A673 (cell line): Measurements from ENCODE around the gene TLE3. TPM values are rescaled to one million over a fixed set of nuclear protein-coding genes. Genes with fewer than 3 reads are reported as not detected.

ENCODE experiments used
- BruUV-seq: library from RNA; stranded (reverse); fragments of 400-500 nt; replicated peaks from 2 replicates; lab custom pipeline; 2021; lab: Mats Ljungman, UMichigan
- CTCF ChIA-PET: fragments of 300-600 bp; sonication (Branson Sonifier 250); formaldehyde crosslinking; loops from one replicate; lab custom pipeline; 2022; ENCODE audit warnings: antibody characterized with exemption; lab: Charles Lee
- POLR2A ChIA-PET: fragments of 300-600 bp; sonication (Branson Sonifier 250); formaldehyde crosslinking; loops from one replicate; lab custom pipeline; 2022; ENCODE audit warnings: antibody characterized with exemption; ENCODE audit not compliant: low non-redundant PET; lab: Charles Lee
- DNase-seq: peaks from one replicate; pipeline ENCODE4 v3.0.0-alpha.2; 2015; ENCODE audit warnings: low spot score
- H3K27ac ChIP-seq: fragments of 200-600 bp; sonication (generic); 2 replicates; pipeline ENCODE4 v1.5.1; 2016; ENCODE audit warnings: mixed run types, low read depth, mild to moderate bottlenecking, mixed read lengths, antibody characterized with exemption, low read length; ENCODE audit not compliant: poor library complexity, severe bottlenecking
- H3K27me3 ChIP-seq: fragments of 200-600 bp; sonication (generic); replicated peaks from 2 replicates; pipeline ENCODE4 v1.6.1; 2017; ENCODE audit warnings: mixed run types, low read depth, mild to moderate bottlenecking, mixed read lengths, antibody characterized with exemption, low read length; ENCODE audit not compliant: insufficient read depth, poor library complexity
- H3K36me3 ChIP-seq: fragments of 200-600 bp; sonication (generic); 2 replicates; pipeline ENCODE4 v1.6.1; 2016; ENCODE audit warnings: mixed run types, mild to moderate bottlenecking, mixed read lengths, antibody characterized with exemption, low read length; ENCODE audit not compliant: insufficient read depth, poor library complexity, severe bottlenecking
- H3K4me1 ChIP-seq: fragments of 200-600 bp; sonication (generic); 2 replicates; pipeline ENCODE4 v1.6.1; 2017; ENCODE audit warnings: mixed run types, mild to moderate bottlenecking, mixed read lengths, antibody characterized with exemption, low read length; ENCODE audit not compliant: insufficient read depth, poor library complexity, severe bottlenecking
- H3K4me3 ChIP-seq: fragments of 200-600 bp; sonication (generic); 2 replicates; pipeline ENCODE4 v1.5.1; 2016; ENCODE audit warnings: low read depth, mixed run types, mild to moderate bottlenecking, mixed read lengths, low read length; ENCODE audit not compliant: poor library complexity, severe bottlenecking
- H3K9me3 ChIP-seq: fragments of 200-600 bp; sonication (generic); 2 replicates; pipeline ENCODE4 v1.6.1; 2016; ENCODE audit warnings: mixed run types, low read depth, mild to moderate bottlenecking, mixed read lengths, antibody characterized with exemption, low read length; ENCODE audit not compliant: poor library complexity, severe bottlenecking
- EZH2 ChIP-seq: fragments of 200-600 bp; sonication (generic); IDR thresholded peaks from 2 replicates; pipeline ENCODE4 v1.6.1; 2017; ENCODE audit warnings: borderline replicate concordance, low read depth, mild to moderate bottlenecking, mixed read lengths, antibody characterized with exemption, low read length; ENCODE audit not compliant: poor library complexity, severe bottlenecking
- intact Hi-C: fragments of 100-400 bp; cut with micrococcal nuclease; formaldehyde crosslinking; loops from one replicate; pipeline ENCODE4 v1.10.0; 2022; ENCODE audit not compliant: unreplicated experiment
- total RNA-seq: library from RNA; stranded (reverse); gene quantifications from 2 replicates; pipeline ENCODE4 v1.2.3, GENCODE V29; 2021
- TF ChIP-seq, protein P1 (sequence below): fragments of 300-800, 200-600 bp; sonication (generic); conservative IDR thresholded peaks from 2 replicates; pipeline ENCODE4 v1.5.1; 2017; ENCODE audit warnings: low read depth, mild to moderate bottlenecking, antibody characterized with exemption, low read length, moderate library complexity, mixed read lengths

TLE3 gene
- total RNA-seq, 1 experiment from 2014 or later: 90.4 TPM

DNA sequence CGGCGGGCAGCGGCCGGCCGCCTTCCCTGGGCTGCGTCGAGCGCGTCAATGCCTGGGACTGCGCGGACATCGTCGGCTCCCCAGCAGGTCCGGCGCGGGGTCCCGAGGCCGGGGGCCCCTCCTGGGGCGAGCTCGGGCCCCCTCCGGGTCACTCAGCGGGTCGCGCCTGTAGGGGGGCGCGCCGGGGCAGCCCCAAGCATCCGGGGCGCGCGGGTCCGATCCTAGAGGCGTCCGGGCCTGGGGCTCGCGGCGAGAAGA lies 725 bp downstream of the TLE3 start:
- Histone ChIP-seq H3K4me1 (peaks cover 50% of the 10 kb centered on the region), H3K9me3 (no peaks in the 10 kb centered on the region), H3K4me3 (peak overlapping the region; percentile 76), H3K27ac (peak overlapping the region; percentile 97), H3K36me3 (peaks cover 23% of the 10 kb centered on the region), H3K27me3 (no peaks in the 10 kb centered on the region)
- intact Hi-C loops: loop anchor here (2.0 to 10.0 kb wide), 5 partner anchors 34 to 378 kb away; no protein-coding TSS in a partner anchor
- ChIA-PET POLR2A (interaction anchor here (0.5 kb wide), 1 partner anchor 63 kb away, joined by 5 read pairs; no protein-coding TSS in a partner anchor), CTCF (interaction anchor here (0.6 to 0.7 kb wide), 3 partner anchors 74 to 638 kb away, joined by 3 to 4 read pairs (median 3); no protein-coding TSS in a partner anchor)
- no peak for DNase-seq
- BruUV-seq: no TSS peak
- TF ChIP-seq, protein P1, sequence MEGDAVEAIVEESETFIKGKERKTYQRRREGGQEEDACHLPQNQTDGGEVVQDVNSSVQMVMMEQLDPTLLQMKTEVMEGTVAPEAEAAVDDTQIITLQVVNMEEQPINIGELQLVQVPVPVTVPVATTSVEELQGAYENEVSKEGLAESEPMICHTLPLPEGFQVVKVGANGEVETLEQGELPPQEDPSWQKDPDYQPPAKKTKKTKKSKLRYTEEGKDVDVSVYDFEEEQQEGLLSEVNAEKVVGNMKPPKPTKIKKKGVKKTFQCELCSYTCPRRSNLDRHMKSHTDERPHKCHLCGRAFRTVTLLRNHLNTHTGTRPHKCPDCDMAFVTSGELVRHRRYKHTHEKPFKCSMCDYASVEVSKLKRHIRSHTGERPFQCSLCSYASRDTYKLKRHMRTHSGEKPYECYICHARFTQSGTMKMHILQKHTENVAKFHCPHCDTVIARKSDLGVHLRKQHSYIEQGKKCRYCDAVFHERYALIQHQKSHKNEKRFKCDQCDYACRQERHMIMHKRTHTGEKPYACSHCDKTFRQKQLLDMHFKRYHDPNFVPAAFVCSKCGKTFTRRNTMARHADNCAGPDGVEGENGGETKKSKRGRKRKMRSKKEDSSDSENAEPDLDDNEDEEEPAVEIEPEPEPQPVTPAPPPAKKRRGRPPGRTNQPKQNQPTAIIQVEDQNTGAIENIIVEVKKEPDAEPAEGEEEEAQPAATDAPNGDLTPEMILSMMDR: no peak
- TF ChIP-seq EZH2: no peak

DNA sequence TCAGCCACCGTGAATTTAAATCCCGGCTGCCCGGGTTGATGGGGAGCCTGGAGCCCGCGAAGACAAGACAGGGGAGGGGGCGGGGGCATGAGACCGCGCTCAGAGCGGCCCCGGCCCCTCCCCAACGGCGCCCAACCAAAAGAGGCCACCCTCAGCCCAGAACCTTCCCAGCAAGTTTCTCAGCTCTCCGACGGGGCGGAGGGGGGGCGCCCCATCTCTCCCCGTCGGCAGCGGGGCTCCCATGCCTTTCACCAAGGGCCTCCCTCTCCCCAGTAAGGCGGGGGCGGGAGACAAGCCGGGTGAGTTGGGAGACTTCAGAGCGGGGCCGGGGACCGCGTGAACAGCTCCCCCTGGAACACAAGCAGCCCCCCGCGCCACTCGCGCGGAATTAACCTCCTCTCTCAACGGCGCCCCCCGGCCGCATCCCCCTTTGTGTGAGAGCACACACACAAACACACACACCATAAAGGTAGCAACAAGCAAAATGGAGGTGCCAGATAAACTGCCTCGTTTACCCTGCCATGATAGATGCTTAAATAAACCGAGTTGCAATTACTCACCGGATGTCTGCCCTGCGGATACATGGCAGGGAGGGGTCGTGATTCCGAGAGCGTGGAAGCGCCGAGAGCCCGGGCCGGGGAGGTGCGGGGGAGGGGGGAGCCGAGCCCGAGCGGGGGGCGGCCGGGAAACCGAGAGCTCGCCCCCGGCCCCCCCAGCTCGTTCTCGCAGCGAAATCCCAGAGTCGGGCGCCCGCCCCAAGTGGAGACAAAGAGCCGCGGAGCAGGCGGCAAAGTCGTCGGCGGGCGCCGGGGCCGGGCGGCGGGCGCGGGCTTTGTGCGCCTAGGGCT lies 1.3 kb downstream of the TLE3 start:
- peak overlapping the region; percentile 97 for H3K27ac ChIP-seq
- TF ChIP-seq EZH2: no peak
- TF ChIP-seq, protein P1: no peak
- intact Hi-C loops: loop anchor here (2.0 to 10.0 kb wide), 5 partner anchors 34 to 378 kb away; no protein-coding TSS in a partner anchor
- peak; percentile 79 for DNase-seq
- BruUV-seq: no TSS peak
- ChIA-PET POLR2A (no interaction called here), CTCF (no interaction called here)
- peaks cover 29% of the 10 kb centered on the region for H3K36me3 ChIP-seq
- H3K27me3 ChIP-seq: no peaks in the 10 kb centered on the region
- peaks cover 50% of the 10 kb centered on the region for H3K4me1 ChIP-seq
- H3K9me3 ChIP-seq: no peaks in the 10 kb centered on the region
- H3K4me3 ChIP-seq: peak overlapping the region; percentile 76

DNA sequence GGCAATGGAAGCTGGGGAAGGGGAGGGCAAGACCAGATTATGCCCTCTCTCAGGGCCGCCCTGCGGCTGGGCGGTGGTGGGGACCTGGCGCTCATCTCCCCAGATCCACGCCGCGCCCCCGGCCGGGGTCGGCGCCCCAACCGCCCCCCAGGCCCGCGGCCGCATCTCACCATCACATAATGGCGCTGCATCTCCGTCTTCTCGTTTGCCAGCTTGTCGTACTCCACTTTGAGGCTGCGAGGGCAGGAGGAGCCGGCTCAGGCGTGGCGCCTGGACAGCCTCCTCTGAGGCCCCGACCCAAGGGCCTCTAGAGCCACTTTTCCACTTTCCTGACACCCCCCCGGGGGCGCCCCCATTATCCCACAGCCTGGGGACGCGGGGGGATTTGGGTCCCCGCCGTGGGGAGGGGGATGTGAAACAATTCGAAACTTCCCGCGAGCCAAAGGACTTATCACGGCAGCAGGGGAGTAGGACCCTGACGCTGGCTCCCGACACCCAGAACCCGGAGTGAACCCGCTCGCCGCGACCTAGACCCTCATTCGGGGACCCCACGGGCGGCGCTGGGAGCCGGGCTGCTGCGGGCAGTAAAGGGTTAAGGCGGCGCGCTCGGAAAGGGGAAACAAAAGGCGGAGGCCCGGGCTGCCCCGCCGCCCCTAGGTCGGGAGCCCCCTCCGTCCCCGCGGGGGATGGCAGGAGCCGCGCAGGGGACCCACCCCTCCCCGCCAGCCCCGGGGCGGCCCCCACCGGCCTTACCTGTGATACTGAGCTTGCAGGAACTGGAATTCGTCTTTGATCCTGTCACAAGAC lies 2.1 kb downstream of the TLE3 start:
- Histone ChIP-seq H3K9me3 (no peaks in the 10 kb centered on the region), H3K4me1 (peaks cover 49% of the 10 kb centered on the region), H3K27me3 (no peaks in the 10 kb centered on the region), H3K27ac (peak overlapping the region; percentile 97), H3K4me3 (peak overlapping the region; percentile 76), H3K36me3 (peaks cover 37% of the 10 kb centered on the region)
- TF ChIP-seq, protein P1: no peak
- no peak for TF ChIP-seq EZH2
- ChIA-PET POLR2A (no interaction called here), CTCF (no interaction called here)
- intact Hi-C loops: loop anchor here (2.0 to 10.0 kb wide), 5 partner anchors 33 to 379 kb away; no protein-coding TSS in a partner anchor
- BruUV-seq: no TSS peak
- peak; percentile 29 for DNase-seq
